Coronary artery (tissue), 2 donors: ENCODE data around the gene SLC23A2.

Source experiments
- DNase-seq: peaks from one replicate; pipeline ENCODE4 v3.0.0-alpha.2; 2017; ENCODE audit warnings: low spot score
- H3K27ac ChIP-seq, 2 donors: fragments of 200-600 bp; sonication (generic); one replicate each; pipeline ENCODE4 v1.5.1; 2016 to 2019
- H3K4me3 ChIP-seq: fragments of 200-600 bp; sonication (generic); 2 replicates; pipeline ENCODE4 v1.5.1; 2016; ENCODE audit warnings: mild to moderate bottlenecking, moderate library complexity
- TF ChIP-seq, protein P1 (sequence below): fragments of 200-600 bp; sonication (generic); IDR thresholded peaks from one replicate; pipeline ENCODE4 v1.5.1; 2019; ENCODE audit warnings: antibody characterized with exemption

The SLC23A2 gene

DNA sequence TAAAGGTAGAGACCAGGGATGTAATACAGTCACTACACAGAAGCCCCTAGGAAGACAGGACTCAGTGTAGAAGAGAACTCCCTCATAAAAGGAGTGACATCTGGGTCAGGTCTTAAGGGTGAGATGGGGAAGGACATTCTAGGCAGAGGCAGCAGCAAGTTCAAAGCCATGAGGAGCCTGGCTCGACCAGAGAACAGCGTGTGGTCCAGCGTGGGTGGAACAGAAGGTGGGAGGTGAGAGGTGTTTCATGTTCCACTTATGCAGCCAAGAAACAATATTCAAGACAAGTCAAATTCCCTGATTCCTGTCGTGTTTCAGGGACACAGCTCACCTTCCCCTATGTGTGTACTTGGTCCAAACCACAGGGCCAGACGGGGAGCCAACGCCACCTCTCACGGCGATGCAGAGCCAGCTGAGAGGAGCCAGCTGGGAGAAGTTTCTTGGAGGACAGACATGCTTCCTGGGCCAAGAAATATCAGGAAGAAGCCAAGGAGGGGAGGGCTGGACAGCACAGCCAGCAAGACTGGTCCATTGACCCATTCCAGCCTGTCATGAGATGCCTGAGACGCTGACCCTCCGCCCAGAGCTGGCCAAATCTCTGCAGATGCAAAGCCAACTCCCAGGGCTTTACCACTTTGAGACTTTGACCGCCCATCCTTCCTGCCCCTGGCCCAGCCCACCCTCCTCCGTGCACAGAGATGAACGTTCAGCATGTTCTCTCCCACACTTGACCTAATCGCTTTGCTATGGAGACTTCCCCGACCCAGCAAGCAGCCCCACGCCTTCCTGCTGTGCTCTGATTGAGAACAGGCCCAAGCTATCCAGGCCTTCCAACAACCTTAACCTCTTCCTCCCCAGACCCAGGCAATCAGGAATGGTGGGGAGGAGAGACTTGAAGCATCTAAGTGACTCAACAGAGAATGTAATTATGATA, 165.8 kb downstream of the SLC23A2 start:
- peak; percentile 84 for DNase-seq
- TF ChIP-seq, protein P1, sequence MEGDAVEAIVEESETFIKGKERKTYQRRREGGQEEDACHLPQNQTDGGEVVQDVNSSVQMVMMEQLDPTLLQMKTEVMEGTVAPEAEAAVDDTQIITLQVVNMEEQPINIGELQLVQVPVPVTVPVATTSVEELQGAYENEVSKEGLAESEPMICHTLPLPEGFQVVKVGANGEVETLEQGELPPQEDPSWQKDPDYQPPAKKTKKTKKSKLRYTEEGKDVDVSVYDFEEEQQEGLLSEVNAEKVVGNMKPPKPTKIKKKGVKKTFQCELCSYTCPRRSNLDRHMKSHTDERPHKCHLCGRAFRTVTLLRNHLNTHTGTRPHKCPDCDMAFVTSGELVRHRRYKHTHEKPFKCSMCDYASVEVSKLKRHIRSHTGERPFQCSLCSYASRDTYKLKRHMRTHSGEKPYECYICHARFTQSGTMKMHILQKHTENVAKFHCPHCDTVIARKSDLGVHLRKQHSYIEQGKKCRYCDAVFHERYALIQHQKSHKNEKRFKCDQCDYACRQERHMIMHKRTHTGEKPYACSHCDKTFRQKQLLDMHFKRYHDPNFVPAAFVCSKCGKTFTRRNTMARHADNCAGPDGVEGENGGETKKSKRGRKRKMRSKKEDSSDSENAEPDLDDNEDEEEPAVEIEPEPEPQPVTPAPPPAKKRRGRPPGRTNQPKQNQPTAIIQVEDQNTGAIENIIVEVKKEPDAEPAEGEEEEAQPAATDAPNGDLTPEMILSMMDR: no peak
- Histone ChIP-seq H3K4me3 (peak overlapping the region; percentile 25), H3K27ac (peak overlapping the region in 1 of 2 donors; percentile 71)

DNA sequence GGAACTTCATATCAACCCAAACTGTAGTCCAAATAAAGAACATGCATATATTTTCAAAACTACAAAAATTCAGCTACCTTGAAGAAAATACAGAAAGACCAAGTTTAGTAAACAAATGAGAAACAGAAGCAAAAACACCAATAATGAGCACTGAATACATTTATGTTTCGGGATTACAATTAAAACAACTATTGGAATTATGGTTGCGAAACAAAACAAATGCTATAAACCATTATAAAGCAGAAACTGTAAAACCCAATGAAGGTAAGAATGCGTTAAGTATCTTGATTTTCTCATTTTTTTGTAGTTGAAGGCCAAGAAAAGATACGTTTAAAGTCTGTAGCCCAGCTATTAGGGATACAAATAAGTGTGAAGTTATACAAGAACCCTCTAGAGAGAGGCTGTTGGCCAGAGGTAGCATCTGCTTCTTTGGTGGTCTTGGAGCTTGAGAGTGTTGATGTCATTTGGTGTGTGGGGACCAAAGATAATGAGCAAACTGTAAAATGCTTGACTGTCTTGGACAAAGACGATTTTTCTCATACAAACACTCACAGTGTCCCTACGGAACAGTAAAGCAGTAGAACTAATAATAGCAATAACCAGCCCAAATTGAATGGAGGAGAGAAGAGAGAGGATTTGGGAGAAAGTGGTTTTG, 168.1 kb downstream of the SLC23A2 start:
- Histone ChIP-seq H3K27ac (no peak overlapping the region), H3K4me3 (no peak overlapping the region)
- DNase-seq: no peak
- TF ChIP-seq, protein P1: no peak

DNA sequence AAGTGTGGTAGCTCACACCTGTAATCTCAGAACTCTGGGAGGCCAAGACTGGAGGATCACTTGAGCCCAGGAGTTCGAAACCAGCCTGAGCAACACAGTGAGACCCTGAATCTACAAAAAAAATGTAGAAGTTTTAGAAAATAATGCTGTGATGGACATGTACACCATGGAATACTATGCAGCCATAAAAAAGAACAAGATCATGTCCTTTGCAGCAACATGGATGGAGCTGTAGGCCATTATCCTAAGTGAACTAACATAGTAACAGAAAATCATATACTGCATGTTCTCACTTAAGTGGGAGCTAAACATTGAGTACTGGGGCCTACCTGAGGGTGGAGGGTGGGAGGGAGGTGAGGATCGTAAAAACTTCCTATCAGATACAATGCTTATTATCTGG, 168.8 kb downstream of the SLC23A2 start:
- no peak for DNase-seq
- TF ChIP-seq, protein P1: no peak
- H3K4me3 ChIP-seq: no peak overlapping the region
- H3K27ac ChIP-seq: no peak overlapping the region

DNA sequence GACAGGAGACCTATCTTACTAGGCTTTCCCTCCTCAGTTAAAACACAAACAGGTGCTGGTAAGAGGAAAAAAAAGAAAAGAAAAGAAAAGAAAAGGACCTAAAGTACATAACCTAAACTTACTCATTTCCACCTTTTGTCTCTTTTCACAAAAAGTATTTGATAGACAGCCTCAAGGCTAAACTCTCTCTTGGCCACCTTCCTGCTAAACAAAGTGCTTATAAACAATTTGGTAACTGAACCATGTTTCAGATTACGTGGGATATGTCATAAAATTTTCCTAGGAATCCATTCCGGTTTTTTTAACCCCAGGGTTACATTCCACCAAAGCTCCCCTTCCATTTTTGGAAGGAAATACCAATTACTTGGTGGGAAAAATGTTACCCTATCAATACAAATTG, 170.6 kb downstream of the SLC23A2 start:
- H3K27ac ChIP-seq: no peak overlapping the region
- TF ChIP-seq, protein P1: no peak
- DNase-seq: no peak

DNA sequence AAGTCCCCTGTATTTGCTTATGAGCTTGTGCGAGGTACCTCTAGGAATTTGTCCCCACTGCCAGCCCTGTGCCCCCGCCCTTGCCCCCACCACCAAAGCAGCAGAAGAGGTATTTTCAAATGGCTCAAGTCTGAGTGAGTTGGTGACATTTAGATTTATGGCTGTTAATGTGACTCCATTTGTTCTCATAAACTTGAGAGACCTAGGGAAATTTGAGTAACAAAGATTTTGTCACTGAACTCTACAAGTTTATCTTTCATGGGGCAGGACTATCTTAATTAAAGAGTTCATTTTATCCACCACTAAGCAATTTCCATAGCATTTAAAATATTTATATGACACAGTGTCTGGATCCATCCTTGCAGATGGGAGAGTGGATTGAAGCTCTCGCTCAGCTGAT, 171.1 kb downstream of the SLC23A2 start:
- Histone ChIP-seq H3K27ac (peak overlapping the region in 1 of 2 donors; percentile 68), H3K4me3 (no peak overlapping the region)
- TF ChIP-seq, protein P1: no peak
- DNase-seq: no peak

More for the DNA sequence above, 170.6 kb downstream of the SLC23A2 start:
- no peak overlapping the region for H3K4me3 ChIP-seq

DNA sequence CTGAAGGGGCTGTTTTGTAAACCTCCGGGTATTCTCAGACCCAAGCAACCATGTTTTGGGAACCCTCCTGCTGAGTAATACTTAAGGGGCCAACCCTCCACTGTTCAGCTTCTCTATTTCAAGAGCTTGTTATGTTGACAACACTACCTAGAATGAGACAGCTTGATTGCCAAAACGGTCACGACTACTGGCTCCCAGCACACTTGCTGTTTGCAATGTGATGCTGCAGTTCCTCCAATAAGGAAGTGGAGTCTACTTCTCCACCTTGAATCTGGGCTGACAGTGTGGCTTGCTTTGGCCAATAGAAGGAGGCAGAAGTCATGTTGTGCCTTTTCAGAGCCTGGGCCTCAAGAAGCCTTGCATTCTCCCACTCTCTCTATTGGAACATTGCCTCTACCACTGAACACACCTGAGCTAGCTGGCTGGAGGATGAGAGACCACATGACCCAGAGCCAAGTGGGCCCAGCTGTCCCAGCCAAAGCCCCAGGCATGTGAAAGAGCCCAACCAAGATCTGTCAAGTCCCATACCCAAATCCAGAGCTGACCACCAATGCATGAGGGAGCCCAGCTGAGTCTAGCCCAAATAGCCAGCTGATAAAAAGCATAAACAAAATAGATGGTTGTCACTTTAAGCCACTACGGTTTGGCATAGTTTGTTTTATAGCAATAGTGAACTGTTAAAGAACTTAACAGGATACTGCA, 171.6 kb downstream of the SLC23A2 start:
- Histone ChIP-seq H3K4me3 (no peak overlapping the region), H3K27ac (peak overlapping the region; percentile 9 to 68)
- TF ChIP-seq, protein P1: no peak
- no peak for DNase-seq
